Calu3 (cell line): ENCODE measurements around the gene SLC30A7. TPM values are rescaled to one million over a fixed set of nuclear protein-coding genes. Genes with fewer than 3 reads are reported as not detected.

ENCODE experiments used
- BruUV-seq: library from RNA; stranded (reverse); fragments of 400-500 nt; replicated peaks from 2 replicates; lab custom pipeline; 2021; lab: Mats Ljungman, UMichigan
- CTCF ChIA-PET: fragments of 300-600 bp; sonication (Branson Sonifier 250); formaldehyde crosslinking; loops from one replicate; lab custom pipeline; 2022; ENCODE audit warnings: antibody characterized with exemption; lab: Charles Lee
- DNase-seq: peaks from one replicate; pipeline ENCODE4 v3.0.0; 2022
- H3K27ac Mint-ChIP-seq: one replicate; pipeline ENCODE4 v1.8.0; 2022; ENCODE audit warnings: mixed read lengths; ENCODE audit not compliant: unreplicated experiment
- H3K27me3 Mint-ChIP-seq: one replicate; pipeline ENCODE4 v1.8.0; 2022; ENCODE audit warnings: mixed read lengths; ENCODE audit not compliant: unreplicated experiment
- H3K36me3 Mint-ChIP-seq: one replicate; pipeline ENCODE4 v1.8.0; 2022; ENCODE audit warnings: mild to moderate bottlenecking, moderate library complexity, mixed read lengths; ENCODE audit not compliant: insufficient read depth, unreplicated experiment
- H3K4me1 Mint-ChIP-seq: one replicate; pipeline ENCODE4 v1.8.0; 2022; ENCODE audit warnings: mild to moderate bottlenecking, low read depth, mixed read lengths; ENCODE audit not compliant: unreplicated experiment
- H3K4me3 Mint-ChIP-seq: one replicate; pipeline ENCODE4 v1.8.0; 2022; ENCODE audit warnings: mild to moderate bottlenecking, low read depth, moderate library complexity, mixed read lengths; ENCODE audit not compliant: unreplicated experiment
- H3K9me3 Mint-ChIP-seq: one replicate; pipeline ENCODE4 v1.8.0; 2022; ENCODE audit warnings: low read depth, mixed read lengths; ENCODE audit not compliant: unreplicated experiment
- intact Hi-C: fragments of 100-400 bp; cut with micrococcal nuclease; formaldehyde crosslinking; loops from one replicate; pipeline ENCODE4 v1.10.0; 2022; ENCODE audit not compliant: unreplicated experiment
- total RNA-seq: library from RNA; stranded (reverse); gene quantifications from 2 replicates; pipeline ENCODE4 v1.2.3, GENCODE V29; 2022
- TF ChIP-seq, protein P1 (sequence below): fragments of 200-600 bp; IDR thresholded peaks from one replicate; pipeline ENCODE4 v1.8.0; 2022; ENCODE audit warnings: antibody characterized with exemption; ENCODE audit not compliant: unreplicated experiment

Gene SLC30A7
- total RNA-seq, 1 experiment from 2014 or later = 38.2 TPM

DNA sequence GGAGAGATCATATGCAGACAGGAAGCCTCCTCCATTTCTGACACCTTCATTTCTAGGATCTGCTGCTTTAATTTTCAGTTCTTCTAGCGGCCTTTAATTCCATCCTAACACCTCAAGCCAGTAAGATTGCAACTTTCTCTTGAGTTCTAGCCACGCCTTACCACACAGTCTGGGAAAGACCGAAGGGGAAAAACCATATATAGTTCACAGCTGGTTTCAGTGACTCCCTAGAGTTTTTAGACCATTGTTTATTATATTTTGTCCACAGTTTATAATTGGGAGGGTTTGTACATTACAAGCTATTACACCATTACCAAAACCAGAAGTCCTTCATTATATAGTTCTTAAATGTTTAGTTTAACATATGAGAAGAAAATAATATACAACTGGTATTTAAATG is 92.2 kb downstream of the SLC30A7 start:
- H3K4me1 Mint-ChIP-seq = no peaks in the 10 kb centered on the region
- no peak for DNase-seq
- no peaks in the 10 kb centered on the region for H3K36me3 Mint-ChIP-seq
- intact Hi-C loops = no loop called here
- H3K9me3 Mint-ChIP-seq = no peaks in the 10 kb centered on the region
- CTCF ChIA-PET = no interaction called here
- no TSS peak for BruUV-seq
- H3K27ac Mint-ChIP-seq = no peak overlapping the region
- H3K27me3 Mint-ChIP-seq = no peaks in the 10 kb centered on the region
- TF ChIP-seq, protein P1, sequence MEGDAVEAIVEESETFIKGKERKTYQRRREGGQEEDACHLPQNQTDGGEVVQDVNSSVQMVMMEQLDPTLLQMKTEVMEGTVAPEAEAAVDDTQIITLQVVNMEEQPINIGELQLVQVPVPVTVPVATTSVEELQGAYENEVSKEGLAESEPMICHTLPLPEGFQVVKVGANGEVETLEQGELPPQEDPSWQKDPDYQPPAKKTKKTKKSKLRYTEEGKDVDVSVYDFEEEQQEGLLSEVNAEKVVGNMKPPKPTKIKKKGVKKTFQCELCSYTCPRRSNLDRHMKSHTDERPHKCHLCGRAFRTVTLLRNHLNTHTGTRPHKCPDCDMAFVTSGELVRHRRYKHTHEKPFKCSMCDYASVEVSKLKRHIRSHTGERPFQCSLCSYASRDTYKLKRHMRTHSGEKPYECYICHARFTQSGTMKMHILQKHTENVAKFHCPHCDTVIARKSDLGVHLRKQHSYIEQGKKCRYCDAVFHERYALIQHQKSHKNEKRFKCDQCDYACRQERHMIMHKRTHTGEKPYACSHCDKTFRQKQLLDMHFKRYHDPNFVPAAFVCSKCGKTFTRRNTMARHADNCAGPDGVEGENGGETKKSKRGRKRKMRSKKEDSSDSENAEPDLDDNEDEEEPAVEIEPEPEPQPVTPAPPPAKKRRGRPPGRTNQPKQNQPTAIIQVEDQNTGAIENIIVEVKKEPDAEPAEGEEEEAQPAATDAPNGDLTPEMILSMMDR = no peak
- H3K4me3 Mint-ChIP-seq = no peak overlapping the region

DNA sequence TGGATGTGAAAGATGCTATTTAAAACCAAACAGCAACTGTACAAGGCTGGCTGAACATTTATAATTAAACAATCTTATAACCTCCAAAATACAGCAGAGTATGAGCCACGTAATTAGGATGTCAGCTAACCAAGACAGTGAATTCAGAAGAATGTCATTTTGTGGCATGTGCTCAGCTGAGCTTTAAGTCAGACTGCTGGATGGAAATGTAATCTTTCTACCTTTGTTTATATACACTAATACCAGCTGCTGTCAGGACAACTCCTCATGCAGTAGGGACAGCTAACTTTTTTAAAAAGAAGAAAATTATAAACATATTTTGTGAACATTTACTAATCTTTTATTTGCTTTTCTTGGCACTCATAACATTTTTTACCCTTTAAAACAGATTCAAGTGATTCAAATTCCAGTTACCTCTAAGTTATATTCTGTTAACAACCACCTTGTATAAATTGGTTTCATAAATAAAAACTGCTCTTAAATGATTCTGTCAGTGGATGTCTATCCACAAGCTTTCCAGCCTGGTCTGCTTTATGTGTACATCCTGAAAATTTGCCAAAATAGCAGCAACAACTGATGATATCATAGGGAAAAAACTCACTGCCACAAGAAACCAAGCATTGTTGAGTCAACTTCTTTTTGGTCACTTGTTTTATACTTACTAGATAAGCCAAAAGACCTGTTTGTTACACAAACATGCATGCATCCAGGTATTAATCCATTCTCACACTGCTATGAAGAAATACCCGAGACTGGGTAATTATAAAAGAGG is 93.6 kb downstream of the SLC30A7 start:
- Mint-ChIP-seq H3K27me3 (no peaks in the 10 kb centered on the region), H3K36me3 (no peaks in the 10 kb centered on the region), H3K27ac (no peak overlapping the region), H3K4me1 (no peaks in the 10 kb centered on the region), H3K4me3 (no peak overlapping the region), H3K9me3 (no peaks in the 10 kb centered on the region)
- CTCF ChIA-PET = no interaction called here
- DNase-seq = no peak
- no TSS peak for BruUV-seq
- intact Hi-C loops = no loop called here
- TF ChIP-seq, protein P1 = no peak

DNA sequence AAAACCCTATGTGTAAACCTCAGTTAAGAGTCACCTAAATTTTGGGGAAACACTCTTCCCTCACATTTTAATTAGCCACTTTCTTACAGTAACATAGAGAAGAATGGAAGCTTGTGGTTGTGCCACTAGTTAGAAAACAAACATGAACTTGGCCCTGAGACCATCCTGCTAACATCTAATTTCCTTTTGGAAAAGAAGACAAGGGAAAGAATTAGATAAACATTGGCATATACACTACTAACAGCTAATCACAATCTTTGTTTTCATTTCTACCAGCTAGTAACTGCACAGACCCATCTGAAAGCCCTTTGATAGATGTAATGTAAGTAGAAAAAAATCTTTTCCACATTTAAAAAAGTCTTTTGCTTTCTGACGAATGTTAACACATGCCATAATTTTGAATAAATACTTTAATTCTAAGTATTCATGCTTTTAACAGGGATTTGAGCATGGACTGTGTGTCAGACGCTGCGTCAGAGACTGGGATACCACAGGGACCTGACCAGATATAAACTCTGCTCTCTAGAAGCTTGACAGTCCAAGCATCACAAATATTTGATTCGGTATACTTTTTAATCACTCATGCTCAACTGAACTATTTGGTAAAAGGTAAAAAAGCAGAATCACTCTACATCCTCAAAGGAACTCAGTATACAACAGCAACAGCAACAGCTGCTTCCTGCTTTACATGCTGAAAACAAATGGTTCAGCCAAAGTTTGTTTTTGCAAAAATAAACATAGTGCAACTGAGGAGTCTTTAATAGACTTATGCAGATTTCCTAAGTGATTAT is 99.5 kb downstream of the SLC30A7 start:
- CTCF ChIA-PET = no interaction called here
- BruUV-seq = no TSS peak
- Mint-ChIP-seq H3K27me3 (no peaks in the 10 kb centered on the region), H3K27ac (no peak overlapping the region), H3K4me3 (no peak overlapping the region), H3K9me3 (no peaks in the 10 kb centered on the region), H3K36me3 (peaks cover 6% of the 10 kb centered on the region), H3K4me1 (no peaks in the 10 kb centered on the region)
- no peak for DNase-seq
- TF ChIP-seq, protein P1 = no peak
- intact Hi-C loops = no loop called here

DNA sequence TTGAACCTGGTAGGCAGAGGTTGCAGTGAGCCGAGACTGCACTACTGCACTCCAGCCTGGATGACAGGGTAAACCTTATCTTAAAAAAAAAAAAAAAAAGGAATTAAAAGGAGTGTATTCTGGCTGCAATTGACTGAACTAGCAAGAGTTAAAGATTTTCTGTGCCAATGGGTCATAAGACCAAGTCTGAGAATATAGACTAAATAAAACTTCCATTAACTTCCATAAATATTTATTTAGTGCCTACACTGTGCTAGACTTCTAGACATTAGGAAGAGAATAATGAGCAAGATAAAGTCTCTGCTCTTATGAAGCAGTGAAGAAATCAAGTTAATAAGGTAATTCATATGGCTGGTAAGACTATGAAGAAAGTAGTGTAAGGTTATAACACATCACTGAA is 102.5 kb downstream of the SLC30A7 start:
- CTCF ChIA-PET = no interaction called here
- H3K4me1 Mint-ChIP-seq = peaks cover 10% of the 10 kb centered on the region
- no peak for DNase-seq
- H3K27me3 Mint-ChIP-seq = no peaks in the 10 kb centered on the region
- peaks cover 6% of the 10 kb centered on the region for H3K36me3 Mint-ChIP-seq
- TF ChIP-seq, protein P1 = no peak
- BruUV-seq = no TSS peak
- intact Hi-C loops = no loop called here
- no peak overlapping the region for H3K4me3 Mint-ChIP-seq
- no peak overlapping the region for H3K27ac Mint-ChIP-seq
- no peaks in the 10 kb centered on the region for H3K9me3 Mint-ChIP-seq
